ENCODE data around the gene LTBP1. TPM values are rescaled to one million over a fixed set of nuclear protein-coding genes. Genes with fewer than 3 reads are reported as not detected.

LTBP1 gene
- total RNA-seq, 2 experiments from 2014 or later, result 61.1 to 82.6 TPM

- Histone ChIP-seq H2AFZ (ENCODE audit: low read length) (no peak overlapping the region), H4K20me1 (ENCODE audit: insufficient read depth, low read length) (no peaks in the 10 kb centered on the region), H3K36me3 (ENCODE audit: insufficient read depth, low read length) (peaks cover 54% of the 10 kb centered on the region), H3K4me1 (ENCODE audit: insufficient read depth, low read length, poor library complexity, severe bottlenecking) (no peaks in the 10 kb centered on the region), H3K4me2 (ENCODE audit: low read length) (no peak overlapping the region), H3K4me3 (ENCODE audit: low read depth, low read length, poor library complexity, severe bottlenecking) (no peak overlapping the region), H3K9me3 (ENCODE audit: low read length) (no peaks in the 10 kb centered on the region), H3K79me2 (ENCODE audit: insufficient read depth, low read depth, low read length) (no peaks in the 10 kb centered on the region), H3K9me2 (ENCODE audit: insufficient read depth, low read length) (no peaks in the 10 kb centered on the region), H3K27ac (ENCODE audit: low read depth, low read length, poor library complexity, severe bottlenecking) (no peak overlapping the region)
- intact Hi-C loops (cut with micrococcal nuclease; ENCODE audit: unreplicated experiment), result no loop called here
- no peak for DNase-seq (ENCODE audit: low spot score)
- no TSS peak for BruUV-seq (replicated peaks)
- CTCF ChIA-PET (ENCODE audit: unreplicated experiment), result no interaction called here
- TF ChIP-seq CTCF (conservative IDR thresholded peaks at IDR 0.05; ENCODE audit: low read length) (no peak), EZH2phosphoT487 (IDR thresholded peaks at IDR 0.05; ENCODE audit: borderline replicate concordance, low read depth, low read length) (no peak)
- POLR2A ChIA-PET, result no interaction called here
Measured at GRCh38 chr2:33344230-33344629, 397.5 kb downstream of the LTBP1 start.

- no peak overlapping the region for H2AFZ ChIP-seq (ENCODE audit: low read length)
- intact Hi-C loops (cut with micrococcal nuclease; ENCODE audit: unreplicated experiment), result no loop called here
- BruUV-seq (replicated peaks), result no TSS peak
- no peak overlapping the region for H3K4me2 ChIP-seq (ENCODE audit: low read length)
- TF ChIP-seq EZH2phosphoT487 (IDR thresholded peaks at IDR 0.05; ENCODE audit: borderline replicate concordance, low read depth, low read length) (no peak), CTCF (conservative IDR thresholded peaks at IDR 0.05; ENCODE audit: low read length) (no peak)
- no peaks in the 10 kb centered on the region for H3K9me3 ChIP-seq (ENCODE audit: low read length)
- no peak overlapping the region for H3K4me3 ChIP-seq (ENCODE audit: low read depth, low read length, poor library complexity, severe bottlenecking)
- H3K27ac ChIP-seq (ENCODE audit: low read depth, low read length, poor library complexity, severe bottlenecking), result no peak overlapping the region
- no peaks in the 10 kb centered on the region for H3K79me2 ChIP-seq (ENCODE audit: insufficient read depth, low read depth, low read length)
- peaks cover 76% of the 10 kb centered on the region for H3K36me3 ChIP-seq (ENCODE audit: insufficient read depth, low read length)
- no peak for DNase-seq (ENCODE audit: low spot score)
- no peaks in the 10 kb centered on the region for H3K9me2 ChIP-seq (ENCODE audit: insufficient read depth, low read length)
- ChIA-PET CTCF (ENCODE audit: unreplicated experiment) (no interaction called here), POLR2A (interaction anchor here (0.6 to 2.4 kb wide), 2 partner anchors 8 to 11 kb away, joined by 3 to 7 read pairs; no protein-coding TSS in a partner anchor)
- no peaks in the 10 kb centered on the region for H3K4me1 ChIP-seq (ENCODE audit: insufficient read depth, low read length, poor library complexity, severe bottlenecking)
- H4K20me1 ChIP-seq (ENCODE audit: insufficient read depth, low read length), result no peaks in the 10 kb centered on the region
Measured at GRCh38 chr2:33347856-33348255, 401.1 kb downstream of the LTBP1 start.

DNA sequence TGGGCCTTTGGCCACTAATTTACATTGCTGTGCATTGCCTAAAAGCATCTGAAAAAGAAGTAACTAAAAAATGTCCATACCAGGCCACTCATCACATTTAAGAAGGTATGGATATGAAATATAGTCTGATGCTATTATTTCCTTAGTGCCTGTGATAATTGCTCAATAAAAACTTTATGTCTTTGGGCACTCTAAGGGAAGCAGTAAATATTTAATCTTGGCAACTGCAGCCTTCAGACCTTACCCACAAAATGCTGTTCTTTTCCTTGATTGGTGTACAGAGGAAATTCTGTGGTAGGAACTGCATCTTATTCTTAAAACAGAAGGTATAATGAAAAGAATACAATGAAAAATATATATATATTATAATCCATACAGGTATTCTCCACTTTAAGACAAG, 403.9 kb downstream of the LTBP1 start:
- DNase-seq (ENCODE audit: low spot score), result no peak
- H4K20me1 ChIP-seq (ENCODE audit: insufficient read depth, low read length), result no peaks in the 10 kb centered on the region
- H3K79me2 ChIP-seq (ENCODE audit: insufficient read depth, low read depth, low read length), result no peaks in the 10 kb centered on the region
- H3K4me1 ChIP-seq (ENCODE audit: insufficient read depth, low read length, poor library complexity, severe bottlenecking), result no peaks in the 10 kb centered on the region
- no peak overlapping the region for H3K4me2 ChIP-seq (ENCODE audit: low read length)
- H3K9me2 ChIP-seq (ENCODE audit: insufficient read depth, low read length), result no peaks in the 10 kb centered on the region
- TF ChIP-seq EZH2phosphoT487 (IDR thresholded peaks at IDR 0.05; ENCODE audit: borderline replicate concordance, low read depth, low read length) (no peak), CTCF (conservative IDR thresholded peaks at IDR 0.05; ENCODE audit: low read length) (no peak)
- H3K9me3 ChIP-seq (ENCODE audit: low read length), result peaks cover 3% of the 10 kb centered on the region
- intact Hi-C loops (cut with micrococcal nuclease; ENCODE audit: unreplicated experiment), result no loop called here
- no peak overlapping the region for H3K4me3 ChIP-seq (ENCODE audit: low read depth, low read length, poor library complexity, severe bottlenecking)
- POLR2A ChIA-PET, result interaction anchor here (0.5 to 2.0 kb wide), 3 partner anchors 13 to 34 kb away, joined by 3 to 6 read pairs (median 3); no protein-coding TSS in a partner anchor
- peaks cover 81% of the 10 kb centered on the region for H3K36me3 ChIP-seq (ENCODE audit: insufficient read depth, low read length)
- BruUV-seq (replicated peaks), result no TSS peak
- H3K27ac ChIP-seq (ENCODE audit: low read depth, low read length, poor library complexity, severe bottlenecking), result no peak overlapping the region
- H2AFZ ChIP-seq (ENCODE audit: low read length), result no peak overlapping the region
- CTCF ChIA-PET (ENCODE audit: unreplicated experiment), result no interaction called here
